Peyer's patch (tissue), 4 donors: ENCODE results near the gene FNDC4. TPM values are rescaled to one million over a fixed set of nuclear protein-coding genes. Genes with fewer than 3 reads are reported as not detected.

Experiments
- DNase-seq, 3 donors: peaks; one replicate each; pipeline ENCODE4 v3.0.0-alpha.2; 2017 to 2019
- H3K27ac ChIP-seq, 4 donors: fragments of 200-600 bp; sonication (generic); one replicate each; pipeline ENCODE4 v1.5.1; 2016 to 2019
- H3K27me3 ChIP-seq, 2 donors: fragments of 200-600 bp; sonication (generic); one replicate each; pipeline ENCODE4 v1.5.1; 2019
- H3K36me3 ChIP-seq, 3 donors: fragments of 200-600 bp; sonication (generic); one replicate each; pipeline ENCODE4 v1.5.1; 2016 to 2019
- H3K4me1 ChIP-seq, 4 donors: fragments of 200-600 bp; sonication (generic); one replicate each; pipeline ENCODE4 v1.5.1; 2016 to 2019
- H3K4me3 ChIP-seq, 4 donors: fragments of 200-600 bp; sonication (generic); 1 replicate in 3 of 4; 2 replicates in 1 of 4; pipeline ENCODE4 v1.5.1; 2016 to 2019; ENCODE audit warnings: mild to moderate bottlenecking in 1 of 4
- H3K9me3 ChIP-seq, 4 donors: fragments of 200-600 bp; sonication (generic); one replicate each; pipeline ENCODE4 v1.5.1; 2016 to 2019; ENCODE audit warnings: mild to moderate bottlenecking in 1 of 4
- POLR2A ChIP-seq, 2 donors: fragments of 450-650 bp; IDR thresholded peaks; one replicate each; pipeline ENCODE4 v1.5.1; 2017; ENCODE audit warnings: antibody characterized with exemption in 2 of 2, mild to moderate bottlenecking in 2 of 2, moderate library complexity in 2 of 2
- small RNA-seq, 2 donors: library from RNA; depleted of rRNA; stranded (forward); fragments of <200 nt; gene quantifications; one replicate each; pipeline ENCODE3, GENCODE V24; 2016
- total RNA-seq, 4 donors: library from RNA; depleted of rRNA; stranded (reverse); fragments of >200 nt; gene quantifications; one replicate each; pipeline ENCODE4 v1.1.0, GENCODE V29; 2016
- TF ChIP-seq, protein P1 (sequence below), 6 experiments: fragments of 450-650 bp in 4 of 6; fragments of 200-600 bp in 2 of 6; sonication (generic) in 1 of 6; IDR thresholded peaks; one replicate each; pipeline ENCODE4 v1.5.1; 2017 to 2019; ENCODE audit warnings: antibody characterized with exemption in 6 of 6, mild to moderate bottlenecking in 3 of 6, moderate library complexity in 1 of 6

FNDC4 gene
- total RNA-seq, 4 donors from 2014 or later: 2.0 to 3.2 TPM; not detected in 2

DNA sequence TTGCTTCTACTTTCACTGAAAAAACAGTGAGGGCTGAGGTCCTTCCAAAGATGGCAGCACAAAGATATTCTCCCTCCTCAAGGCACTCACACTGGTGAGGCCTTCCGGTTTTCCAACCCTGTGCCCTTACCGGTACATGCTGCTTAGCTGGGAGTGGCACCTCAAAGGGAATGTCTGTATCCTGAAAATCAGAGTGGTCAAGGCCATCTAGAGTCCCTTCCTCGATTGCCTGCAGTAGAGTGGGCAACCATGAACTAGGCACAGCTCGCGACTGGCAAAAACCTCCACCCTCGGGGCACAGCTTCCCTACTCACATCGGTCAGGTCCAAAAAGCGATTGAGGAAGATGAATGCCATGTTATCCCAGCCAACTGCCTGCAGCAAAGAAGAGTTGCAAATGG, 49.4 kb downstream of the FNDC4 start:
- TF ChIP-seq, protein P1, sequence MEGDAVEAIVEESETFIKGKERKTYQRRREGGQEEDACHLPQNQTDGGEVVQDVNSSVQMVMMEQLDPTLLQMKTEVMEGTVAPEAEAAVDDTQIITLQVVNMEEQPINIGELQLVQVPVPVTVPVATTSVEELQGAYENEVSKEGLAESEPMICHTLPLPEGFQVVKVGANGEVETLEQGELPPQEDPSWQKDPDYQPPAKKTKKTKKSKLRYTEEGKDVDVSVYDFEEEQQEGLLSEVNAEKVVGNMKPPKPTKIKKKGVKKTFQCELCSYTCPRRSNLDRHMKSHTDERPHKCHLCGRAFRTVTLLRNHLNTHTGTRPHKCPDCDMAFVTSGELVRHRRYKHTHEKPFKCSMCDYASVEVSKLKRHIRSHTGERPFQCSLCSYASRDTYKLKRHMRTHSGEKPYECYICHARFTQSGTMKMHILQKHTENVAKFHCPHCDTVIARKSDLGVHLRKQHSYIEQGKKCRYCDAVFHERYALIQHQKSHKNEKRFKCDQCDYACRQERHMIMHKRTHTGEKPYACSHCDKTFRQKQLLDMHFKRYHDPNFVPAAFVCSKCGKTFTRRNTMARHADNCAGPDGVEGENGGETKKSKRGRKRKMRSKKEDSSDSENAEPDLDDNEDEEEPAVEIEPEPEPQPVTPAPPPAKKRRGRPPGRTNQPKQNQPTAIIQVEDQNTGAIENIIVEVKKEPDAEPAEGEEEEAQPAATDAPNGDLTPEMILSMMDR (IDR thresholded peaks at IDR 0.05): no peak
- TF ChIP-seq POLR2A (IDR thresholded peaks at IDR 0.05): no peak
- peak overlapping the region in 2 of 4 donors; percentile 41 to 45 for H3K4me3 ChIP-seq
- DNase-seq: peak in 2 of 3 donors; percentile 49 to 62
- H3K36me3 ChIP-seq: peaks cover 0 to 23% (median 0%) of the 10 kb centered on the region in 3 donors
- H3K4me1 ChIP-seq: peaks cover 0 to 11% (median 0%) of the 10 kb centered on the region in 4 donors
- no peaks in the 10 kb centered on the region for H3K27me3 ChIP-seq
- no peaks in the 10 kb centered on the region for H3K9me3 ChIP-seq
- peak overlapping the region in 3 of 4 donors; percentile 85 to 98 (median 95) for H3K27ac ChIP-seq

DNA sequence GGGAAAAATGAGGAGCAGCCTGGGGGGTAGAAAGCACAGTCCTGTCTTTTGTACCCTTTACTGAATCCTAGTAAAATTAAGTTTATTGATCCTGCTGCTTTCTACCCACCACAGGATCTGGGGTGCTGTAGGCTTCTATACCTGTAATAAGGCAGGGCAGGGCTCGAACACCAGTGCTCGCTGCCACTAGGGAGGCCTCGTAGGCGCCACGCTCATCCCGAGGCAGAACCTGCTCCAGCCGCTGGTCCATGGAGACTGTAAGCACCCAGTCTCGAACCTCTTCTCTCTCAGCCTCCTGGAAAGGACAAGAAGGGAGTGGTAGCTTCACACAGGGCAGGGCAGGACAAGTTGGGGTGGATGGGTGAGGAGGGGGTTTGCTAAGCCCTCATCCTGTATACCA, 49.8 kb downstream of the FNDC4 start:
- H3K27me3 ChIP-seq: no peaks in the 10 kb centered on the region
- no peak for TF ChIP-seq POLR2A (IDR thresholded peaks at IDR 0.05)
- TF ChIP-seq, protein P1 (IDR thresholded peaks at IDR 0.05): no peak
- H3K9me3 ChIP-seq: no peaks in the 10 kb centered on the region
- peaks cover 0 to 11% (median 0%) of the 10 kb centered on the region in 4 donors for H3K4me1 ChIP-seq
- peak overlapping the region in 2 of 4 donors; percentile 41 to 45 for H3K4me3 ChIP-seq
- H3K27ac ChIP-seq: peak overlapping the region in 3 of 4 donors; percentile 85 to 98 (median 95)
- no peak for DNase-seq
- peaks cover 0 to 28% (median 0%) of the 10 kb centered on the region in 3 donors for H3K36me3 ChIP-seq

DNA sequence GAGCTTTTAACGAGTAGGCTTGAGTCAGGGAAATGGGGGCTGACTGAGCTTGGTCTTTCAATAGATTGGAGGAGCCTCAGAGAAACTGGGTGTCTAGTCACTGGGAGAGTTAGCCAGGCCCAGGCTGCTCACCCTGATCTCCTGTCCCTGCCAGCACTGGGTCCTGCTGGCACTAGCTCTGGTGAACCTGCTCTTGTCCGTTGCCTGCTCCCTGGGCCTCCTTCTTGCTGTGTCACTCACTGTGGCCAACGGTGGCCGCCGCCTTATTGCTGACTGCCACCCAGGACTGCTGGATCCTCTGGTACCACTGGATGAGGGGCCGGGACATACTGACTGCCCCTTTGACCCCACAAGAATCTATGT, 52.1 kb downstream of the FNDC4 start:
- peaks cover 0 to 42% (median 0%) of the 10 kb centered on the region in 3 donors for H3K36me3 ChIP-seq
- DNase-seq: peak in 2 of 3 donors; percentile 59 to 65
- TF ChIP-seq POLR2A (IDR thresholded peaks at IDR 0.05): no peak
- TF ChIP-seq, protein P1 (IDR thresholded peaks at IDR 0.05): no peak
- H3K27me3 ChIP-seq: no peaks in the 10 kb centered on the region
- H3K4me1 ChIP-seq: peaks cover 0 to 11% (median 0%) of the 10 kb centered on the region in 4 donors
- H3K27ac ChIP-seq: peak overlapping the region; percentile 6 to 82 (median 78)
- no peaks in the 10 kb centered on the region for H3K9me3 ChIP-seq
- peak overlapping the region in 3 of 4 donors; percentile 35 to 67 (median 64) for H3K4me3 ChIP-seq

DNA sequence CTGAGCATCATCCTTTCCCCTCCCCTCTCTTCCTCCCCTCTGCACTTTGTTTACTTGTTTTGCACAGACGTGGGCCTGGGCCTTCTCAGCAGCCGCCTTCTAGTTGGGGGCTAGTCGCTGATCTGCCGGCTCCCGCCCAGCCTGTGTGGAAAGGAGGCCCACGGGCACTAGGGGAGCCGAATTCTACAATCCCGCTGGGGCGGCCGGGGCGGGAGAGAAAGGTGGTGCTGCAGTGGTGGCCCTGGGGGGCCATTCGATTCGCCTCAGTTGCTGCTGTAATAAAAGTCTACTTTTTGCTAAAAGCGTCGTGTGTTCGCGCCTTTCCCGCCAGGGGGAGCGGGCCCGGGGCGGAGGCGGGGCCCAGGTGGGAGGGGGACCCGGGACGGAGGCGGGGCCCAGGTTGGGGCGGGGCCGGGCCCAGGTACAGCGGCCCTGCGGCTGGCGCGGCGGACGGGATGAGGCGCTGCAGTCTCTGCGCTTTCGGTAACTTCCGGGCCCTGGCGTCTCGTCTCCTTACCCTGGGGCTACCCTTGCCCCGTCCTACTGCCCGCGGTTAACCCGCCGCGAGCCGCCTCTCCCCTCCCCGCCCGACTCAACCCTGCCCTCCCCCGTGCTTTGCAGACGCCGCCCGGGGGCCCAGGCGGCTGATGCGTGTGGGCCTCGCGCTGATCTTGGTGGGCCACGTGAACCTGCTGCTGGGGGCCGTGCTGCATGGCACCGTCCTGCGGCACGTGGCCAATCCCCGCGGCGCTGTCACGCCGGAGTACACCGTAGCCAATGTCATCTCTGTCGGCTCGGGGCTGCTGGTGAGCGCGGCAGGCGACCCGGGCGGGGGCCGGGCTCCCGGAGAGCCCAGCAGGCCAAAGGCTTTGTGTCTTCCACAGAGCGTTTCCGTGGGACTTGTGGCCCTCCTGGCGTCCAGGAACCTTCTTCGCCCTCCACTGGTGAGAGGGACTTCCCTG, 52.8 kb downstream of the FNDC4 start, which contains the start of gene KRTCAP3:
TSS of gene KRTCAP3 (plus strand) at position 424 of the 962 bp plus-strand sequence. CDS start at position 456, 32 bp downstream.
- H3K9me3 ChIP-seq: no peaks in the 10 kb centered on the region
- H3K27ac ChIP-seq: peak within 1 kb of the TSS; percentile 6 to 82 (median 78)
- TF ChIP-seq POLR2A (IDR thresholded peaks at IDR 0.05): peak; percentile 30 to 51
- TF ChIP-seq, protein P1 (IDR thresholded peaks at IDR 0.05): peak in 5 of 6 experiments; percentile 16 to 57 (median 48)
- H3K4me1 ChIP-seq: peaks cover 0 to 11% (median 0%) of the 10 kb centered on the region in 4 donors
- DNase-seq: peak; percentile 46 to 88 (median 85)
- H3K36me3 ChIP-seq: peaks cover 0 to 49% (median 0%) of the 10 kb centered on the region in 3 donors
- H3K4me3 ChIP-seq: peak within 1 kb of the TSS; percentile 12 to 67 (median 50)
- H3K27me3 ChIP-seq: no peaks in the 10 kb centered on the region

Small RNA genes lying within 50 kb of the gene (small RNA-seq; reads per million reads assigned to genes)
- 0 reads per million in 2 donors for gene RNU6-986P

Other genes with a start within 250 kb of the FNDC4 start
- under 1 TPM in 1 of 4 donors, not detected in 3; 0.35 TPM for gene SLC30A3, start 232.2 kb downstream of the FNDC4 start, total RNA-seq
- gene DNAJC5G, start 219.8 kb downstream of the FNDC4 start, total RNA-seq: 1 to 10 TPM in 1 of 4 donors, not detected in 3; 4.3 TPM
- under 1 TPM in 1 of 4 donors, not detected in 3; 0.54 TPM for gene TRIM54, start 212.8 kb downstream of the FNDC4 start, total RNA-seq
- gene UCN, start 186.8 kb downstream of the FNDC4 start, total RNA-seq: 1 to 10 TPM in 2 of 4 donors, not detected in 2; 2.3 to 5.2 TPM
- gene MPV17, start 172.1 kb downstream of the FNDC4 start, total RNA-seq: 10 to 100 TPM; 41.5 to 62.3 (median 51.6) TPM
- 100 to 1,000 TPM in 1 of 4 donors, 10 to 100 TPM in 3; 59.0 to 111 (median 74.6) TPM for gene GTF3C2, start 138.4 kb downstream of the FNDC4 start, total RNA-seq
- 10 to 100 TPM; 19.8 to 47.0 (median 33.7) TPM for gene EIF2B4, start 124.9 kb downstream of the FNDC4 start, total RNA-seq
- gene SNX17, start 124.6 kb downstream of the FNDC4 start, total RNA-seq: 10 to 100 TPM; 75.1 to 88.2 (median 77.1) TPM
- 10 to 100 TPM; 15.7 to 31.1 (median 24.7) TPM for gene ZNF513, start 114.5 kb downstream of the FNDC4 start, total RNA-seq
- gene PPM1G, start 85.6 kb downstream of the FNDC4 start, total RNA-seq: 10 to 100 TPM; 36.1 to 77.6 (median 45.5) TPM
- gene NRBP1, start 66.6 kb downstream of the FNDC4 start, total RNA-seq: 10 to 100 TPM; 51.3 to 75.9 (median 63.6) TPM
- gene KRTCAP3, start 52.8 kb downstream of the FNDC4 start, total RNA-seq: 100 to 1,000 TPM in 1 of 4 donors, 10 to 100 TPM in 2, 1 to 10 TPM in 1; 7.4 to 109 (median 73.9) TPM
- gene IFT172, start 5.5 kb downstream of the FNDC4 start, total RNA-seq: 10 to 100 TPM; 38.8 to 86.5 (median 65.3) TPM
- gene GCKR, start 1.6 kb upstream of the FNDC4 start, total RNA-seq: under 1 TPM in 2 of 4 donors, not detected in 2; 0.53 to 0.94 TPM
- 100 to 1,000 TPM in 1 of 4 donors, 10 to 100 TPM in 3; 29.1 to 115 (median 37.1) TPM for gene ZNF512, start 87.8 kb upstream of the FNDC4 start, total RNA-seq
- 10 to 100 TPM in 1 of 4 donors, 1 to 10 TPM in 3; 1.8 to 11.6 (median 2.5) TPM for gene CCDC121, start 133.8 kb upstream of the FNDC4 start, total RNA-seq
- gene GPN1, start 133.8 kb upstream of the FNDC4 start, total RNA-seq: 10 to 100 TPM; 12.3 to 27.7 (median 19.7) TPM
- gene SUPT7L, start 168.4 kb upstream of the FNDC4 start, total RNA-seq: 10 to 100 TPM; 28.2 to 46.2 (median 40.2) TPM
- 10 to 100 TPM; 18.6 to 47.0 (median 21.9) TPM for gene SLC4A1AP, start 168.7 kb upstream of the FNDC4 start, total RNA-seq